Breast epithelium (tissue), 3 donors: ENCODE measurements around the gene POMZP3.
"Not testable (repeated sequence)": the region's sequence is repeated elsewhere in the genome, so short reads cannot be mapped to it uniquely, and the experiment has no call there.

Experiments used
- POLR2AphosphoS5 ChIP-seq, 3 donors: sonication (generic); formaldehyde crosslinking; IDR thresholded peaks; one replicate each; pipeline ENCODE4 v1.6.1; 2017; ENCODE audit warnings: antibody characterized with exemption in 3 of 3
- TF ChIP-seq, protein P1 (sequence below), 3 donors: fragments of 450-650 bp; IDR thresholded peaks; one replicate each; pipeline ENCODE4 v1.5.1; 2016 to 2017; ENCODE audit warnings: antibody characterized with exemption in 3 of 3, mild to moderate bottlenecking in 3 of 3, moderate library complexity in 3 of 3

DNA sequence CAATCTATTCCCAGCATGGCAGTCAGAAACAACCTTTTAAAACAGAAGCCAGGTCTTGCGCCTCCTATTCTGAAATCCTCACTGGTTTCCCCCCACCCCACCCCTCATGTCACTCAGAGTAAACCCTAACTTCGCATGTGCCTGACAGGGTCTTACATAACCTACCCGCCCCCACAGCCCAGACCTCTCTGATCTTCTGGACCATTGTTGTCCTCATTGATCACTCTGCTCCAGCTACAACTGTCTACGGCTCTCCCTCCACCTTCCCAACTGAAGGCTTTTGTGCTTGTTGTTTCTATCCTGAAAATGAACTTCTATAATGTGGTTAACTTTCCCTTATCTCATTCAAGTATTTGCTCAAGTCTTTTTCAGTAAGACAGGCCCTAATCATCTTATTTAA, 66.9 kb downstream of the POMZP3 start:
- TF ChIP-seq, protein P1, sequence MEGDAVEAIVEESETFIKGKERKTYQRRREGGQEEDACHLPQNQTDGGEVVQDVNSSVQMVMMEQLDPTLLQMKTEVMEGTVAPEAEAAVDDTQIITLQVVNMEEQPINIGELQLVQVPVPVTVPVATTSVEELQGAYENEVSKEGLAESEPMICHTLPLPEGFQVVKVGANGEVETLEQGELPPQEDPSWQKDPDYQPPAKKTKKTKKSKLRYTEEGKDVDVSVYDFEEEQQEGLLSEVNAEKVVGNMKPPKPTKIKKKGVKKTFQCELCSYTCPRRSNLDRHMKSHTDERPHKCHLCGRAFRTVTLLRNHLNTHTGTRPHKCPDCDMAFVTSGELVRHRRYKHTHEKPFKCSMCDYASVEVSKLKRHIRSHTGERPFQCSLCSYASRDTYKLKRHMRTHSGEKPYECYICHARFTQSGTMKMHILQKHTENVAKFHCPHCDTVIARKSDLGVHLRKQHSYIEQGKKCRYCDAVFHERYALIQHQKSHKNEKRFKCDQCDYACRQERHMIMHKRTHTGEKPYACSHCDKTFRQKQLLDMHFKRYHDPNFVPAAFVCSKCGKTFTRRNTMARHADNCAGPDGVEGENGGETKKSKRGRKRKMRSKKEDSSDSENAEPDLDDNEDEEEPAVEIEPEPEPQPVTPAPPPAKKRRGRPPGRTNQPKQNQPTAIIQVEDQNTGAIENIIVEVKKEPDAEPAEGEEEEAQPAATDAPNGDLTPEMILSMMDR (IDR thresholded peaks at IDR 0.05) = not testable (repeated sequence)
- not testable (repeated sequence) for TF ChIP-seq POLR2AphosphoS5 (IDR thresholded peaks at IDR 0.05)
